Nephron progenitor cell (in vitro differentiated cells): ENCODE measurements around the gene CABS1.

Experiments used
- DNase-seq: peaks from one replicate; pipeline ENCODE4 v3.0.0; 2021
- H3K27ac Mint-ChIP-seq: 2 replicates; pipeline ENCODE4 v1.8.0; 2021; ENCODE audit warnings: mild to moderate bottlenecking, moderate library complexity, mixed read lengths
- H3K27me3 Mint-ChIP-seq: 2 replicates; pipeline ENCODE4 v1.8.0; 2021; ENCODE audit warnings: mild to moderate bottlenecking, low read depth, mixed read lengths; ENCODE audit not compliant: poor library complexity
- H3K36me3 Mint-ChIP-seq: 2 replicates; pipeline ENCODE4 v1.8.0; 2021; ENCODE audit warnings: low read depth, mixed read lengths
- H3K4me1 Mint-ChIP-seq: 2 replicates; pipeline ENCODE4 v1.8.0; 2021; ENCODE audit warnings: mixed read lengths
- H3K4me3 Mint-ChIP-seq: 2 replicates; pipeline ENCODE4 v1.8.0; 2021; ENCODE audit warnings: mild to moderate bottlenecking, moderate library complexity, mixed read lengths
- H3K9me3 Mint-ChIP-seq: 2 replicates; pipeline ENCODE4 v1.8.0; 2021; ENCODE audit warnings: mild to moderate bottlenecking, moderate library complexity, mixed read lengths
- CTCF ChIP-seq: fragments of 200-600 bp; sonication (generic); IDR thresholded peaks from 2 replicates; pipeline ENCODE4 v1.5.0; 2021; ENCODE audit warnings: antibody characterized with exemption

The CABS1 gene

GRCh38 chr4:70300215-70300614 is 34.6 kb upstream of the CABS1 start:
- Mint-ChIP-seq H3K4me1 (no peaks in the 10 kb centered on the region), H3K27ac (no peak overlapping the region), H3K27me3 (peaks cover 15% of the 10 kb centered on the region), H3K9me3 (no peaks in the 10 kb centered on the region), H3K36me3 (no peaks in the 10 kb centered on the region), H3K4me3 (no peak overlapping the region)
- TF ChIP-seq CTCF, result no peak
- DNase-seq, result no peak

GRCh38 chr4:70303090-70303489 is 31.7 kb upstream of the CABS1 start:
- no peaks in the 10 kb centered on the region for H3K4me1 Mint-ChIP-seq
- H3K9me3 Mint-ChIP-seq, result peaks cover 5% of the 10 kb centered on the region
- DNase-seq, result no peak
- no peaks in the 10 kb centered on the region for H3K36me3 Mint-ChIP-seq
- H3K27me3 Mint-ChIP-seq, result peaks cover 14% of the 10 kb centered on the region
- H3K27ac Mint-ChIP-seq, result no peak overlapping the region
- TF ChIP-seq CTCF, result no peak
- no peak overlapping the region for H3K4me3 Mint-ChIP-seq

GRCh38 chr4:70305601-70306000 is 29.2 kb upstream of the CABS1 start:
- Mint-ChIP-seq H3K4me3 (no peak overlapping the region), H3K27me3 (no peaks in the 10 kb centered on the region), H3K27ac (no peak overlapping the region), H3K4me1 (no peaks in the 10 kb centered on the region), H3K9me3 (peaks cover 5% of the 10 kb centered on the region), H3K36me3 (no peaks in the 10 kb centered on the region)
- no peak for TF ChIP-seq CTCF
- DNase-seq, result no peak

GRCh38 chr4:70306076-70306475 is 28.7 kb upstream of the CABS1 start:
- DNase-seq, result no peak
- no peaks in the 10 kb centered on the region for H3K36me3 Mint-ChIP-seq
- H3K4me1 Mint-ChIP-seq, result no peaks in the 10 kb centered on the region
- TF ChIP-seq CTCF, result no peak
- H3K9me3 Mint-ChIP-seq, result peaks cover 5% of the 10 kb centered on the region
- no peak overlapping the region for H3K4me3 Mint-ChIP-seq
- H3K27me3 Mint-ChIP-seq, result no peaks in the 10 kb centered on the region
- no peak overlapping the region for H3K27ac Mint-ChIP-seq

GRCh38 chr4:70313736-70314135 is 21.0 kb upstream of the CABS1 start:
- no peak for DNase-seq
- H3K4me3 Mint-ChIP-seq, result no peak overlapping the region
- H3K9me3 Mint-ChIP-seq, result no peaks in the 10 kb centered on the region
- no peaks in the 10 kb centered on the region for H3K27me3 Mint-ChIP-seq
- no peaks in the 10 kb centered on the region for H3K4me1 Mint-ChIP-seq
- H3K36me3 Mint-ChIP-seq, result no peaks in the 10 kb centered on the region
- no peak overlapping the region for H3K27ac Mint-ChIP-seq
- TF ChIP-seq CTCF, result no peak

- Mint-ChIP-seq H3K9me3 (no peaks in the 10 kb centered on the region), H3K36me3 (no peaks in the 10 kb centered on the region), H3K4me3 (no peak overlapping the region), H3K27ac (no peak overlapping the region), H3K4me1 (no peaks in the 10 kb centered on the region), H3K27me3 (peaks cover 8% of the 10 kb centered on the region)
- TF ChIP-seq CTCF, result no peak
- DNase-seq, result no peak
Measured at GRCh38 chr4:70315928-70316327, 18.9 kb upstream of the CABS1 start.
